Astrocyte (in vitro differentiated cells and primary cell): ENCODE results near the gene PRKAG2.

Experiments used
- CTCF ChIP-seq: IDR thresholded peaks from 2 replicates; pipeline ENCODE4 v1.5.1; 2011; ENCODE audit warnings: low read depth, mild to moderate bottlenecking, inconsistent platforms, low read length, moderate library complexity; ENCODE audit not compliant: insufficient read depth
- EZH2 ChIP-seq: IDR thresholded peaks from 2 replicates; pipeline ENCODE4 v1.6.1; 2012; ENCODE audit warnings: mild to moderate bottlenecking, low read length, inconsistent platforms; ENCODE audit not compliant: insufficient read depth

DNA sequence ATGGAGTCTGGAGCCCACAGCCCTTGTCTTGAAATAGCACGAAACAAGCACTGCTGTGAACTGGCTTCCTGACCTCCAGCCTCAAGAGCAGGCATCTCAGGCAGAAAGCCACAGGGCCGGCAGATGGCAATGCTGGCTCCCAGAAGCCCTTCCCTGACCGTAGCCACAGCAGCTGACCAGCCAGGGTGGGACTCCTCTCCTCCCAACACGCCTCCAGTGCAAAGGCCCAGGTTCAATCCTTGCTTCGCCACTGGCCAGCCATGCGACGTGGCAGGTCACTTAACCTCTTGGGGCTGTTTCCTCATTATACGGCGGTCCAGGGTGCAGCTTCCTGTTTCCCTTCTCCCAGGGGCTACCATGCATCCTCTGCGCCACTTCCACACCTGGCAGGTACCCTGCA, 12.8 kb downstream of the PRKAG2 start:
- no peak for TF ChIP-seq CTCF
- no peak for TF ChIP-seq EZH2
